DOHH2 (cell line): ENCODE measurements around the gene CXXC5.

Source experiments
- H3F3A ChIP-seq: fragments of 200-600 bp; sonication (generic), shearing (Covaris generic); 2 replicates; pipeline ENCODE4 v1.6.0; 2016; ENCODE audit warnings: antibody characterized with exemption, mild to moderate bottlenecking; ENCODE audit not compliant: control insufficient read depth, insufficient read depth
- H3K27ac ChIP-seq: fragments of 200-600 bp; sonication (generic); 2 replicates; pipeline ENCODE4 v1.5.1; 2014; ENCODE audit warnings: low read depth, mild to moderate bottlenecking, low read length, moderate library complexity
- H3K27me3 ChIP-seq: fragments of 200-600 bp; sonication (generic); 2 replicates; pipeline ENCODE4 v1.6.1; 2014; ENCODE audit warnings: mild to moderate bottlenecking, low read length, mixed read lengths; ENCODE audit not compliant: control insufficient read depth
- H3K36me3 ChIP-seq: fragments of 200-600 bp; sonication (generic); 2 replicates; pipeline ENCODE4 v1.6.1; 2014; ENCODE audit warnings: mild to moderate bottlenecking, low read length, moderate library complexity, mixed read lengths; ENCODE audit not compliant: control insufficient read depth
- H3K4me1 ChIP-seq: fragments of 200-600 bp; sonication (generic); 2 replicates; pipeline ENCODE4 v1.6.1; 2014; ENCODE audit warnings: mild to moderate bottlenecking, low read length, mixed read lengths; ENCODE audit not compliant: control insufficient read depth
- H3K4me2 ChIP-seq: fragments of 200-600 bp; sonication (generic); 2 replicates; pipeline ENCODE4 v1.6.0; 2014; ENCODE audit warnings: mild to moderate bottlenecking, low read length, moderate library complexity
- H3K4me3 ChIP-seq: fragments of 200-600 bp; sonication (generic); 2 replicates; pipeline ENCODE4 v1.5.1; 2014; ENCODE audit warnings: mild to moderate bottlenecking, low read length, mixed read lengths
- H3K79me2 ChIP-seq: fragments of 200-600 bp; sonication (generic); 2 replicates; pipeline ENCODE4 v1.6.1; 2014; ENCODE audit warnings: mild to moderate bottlenecking, low read length, mixed read lengths; ENCODE audit not compliant: control insufficient read depth
- H3K9me2 ChIP-seq: fragments of 200-600 bp; sonication (generic); replicated peaks from 2 replicates; pipeline ENCODE4 v1.6.1; 2014; ENCODE audit warnings: mild to moderate bottlenecking, low read length, mixed read lengths; ENCODE audit not compliant: control insufficient read depth
- H3K9me3 ChIP-seq: fragments of 200-600 bp; sonication (generic); 2 replicates; pipeline ENCODE4 v1.6.1; 2014; ENCODE audit warnings: antibody characterized with exemption, low read length, mixed read lengths; ENCODE audit not compliant: control insufficient read depth, insufficient read depth
- H4K20me1 ChIP-seq: fragments of 200-600 bp; sonication (generic); 2 replicates; pipeline ENCODE4 v1.6.0; 2014; ENCODE audit warnings: low read depth, mild to moderate bottlenecking, antibody characterized with exemption, low read length, moderate library complexity; ENCODE audit not compliant: control insufficient read depth, insufficient read depth
- CTCF ChIP-seq: fragments of 200-600 bp; sonication (generic); IDR thresholded peaks from one replicate; pipeline ENCODE4 v1.5.1; 2014; ENCODE audit warnings: antibody characterized with exemption, mild to moderate bottlenecking, low read depth, low read length; ENCODE audit not compliant: poor library complexity, severe bottlenecking
- EZH2phosphoT487 ChIP-seq: fragments of 200-600 bp; sonication (generic); IDR thresholded peaks from 2 replicates; pipeline ENCODE4 v1.6.1; 2017; ENCODE audit warnings: borderline replicate concordance, mild to moderate bottlenecking, antibody characterized with exemption, low read length, moderate library complexity, mixed read lengths

Gene CXXC5

GRCh38 chr5:139701056-139701741, 53.0 kb downstream of the CXXC5 start:
- H3K4me1 ChIP-seq, result peaks cover 52% of the 10 kb centered on the region
- no peaks in the 10 kb centered on the region for H3K9me2 ChIP-seq
- no peaks in the 10 kb centered on the region for H3K79me2 ChIP-seq
- no peak overlapping the region for H3K27ac ChIP-seq
- peak overlapping the region; percentile 33 for H3K4me3 ChIP-seq
- no peaks in the 10 kb centered on the region for H3F3A ChIP-seq
- H3K27me3 ChIP-seq, result peaks cover 28% of the 10 kb centered on the region
- peaks cover 2% of the 10 kb centered on the region; the same call in 1 of the 2 replicates for H4K20me1 ChIP-seq
- H3K4me2 ChIP-seq, result peak overlapping the region; percentile 64
- no peaks in the 10 kb centered on the region for H3K9me3 ChIP-seq
- no peaks in the 10 kb centered on the region for H3K36me3 ChIP-seq
- TF ChIP-seq EZH2phosphoT487 (no peak), CTCF (no peak)

GRCh38 chr5:139702548-139702947, 54.4 kb downstream of the CXXC5 start:
- TF ChIP-seq EZH2phosphoT487 (no peak), CTCF (no peak)
- H3K9me3 ChIP-seq, result no peaks in the 10 kb centered on the region
- no peak overlapping the region for H3K27ac ChIP-seq
- no peak overlapping the region for H3K4me2 ChIP-seq
- peaks cover 2% of the 10 kb centered on the region; the same call in 1 of the 2 replicates for H4K20me1 ChIP-seq
- no peaks in the 10 kb centered on the region for H3K9me2 ChIP-seq
- no peaks in the 10 kb centered on the region for H3K79me2 ChIP-seq
- H3K36me3 ChIP-seq, result no peaks in the 10 kb centered on the region
- H3K4me3 ChIP-seq, result no peak overlapping the region
- no peaks in the 10 kb centered on the region for H3F3A ChIP-seq
- H3K27me3 ChIP-seq, result peaks cover 14% of the 10 kb centered on the region
- peaks cover 51% of the 10 kb centered on the region for H3K4me1 ChIP-seq

DNA sequence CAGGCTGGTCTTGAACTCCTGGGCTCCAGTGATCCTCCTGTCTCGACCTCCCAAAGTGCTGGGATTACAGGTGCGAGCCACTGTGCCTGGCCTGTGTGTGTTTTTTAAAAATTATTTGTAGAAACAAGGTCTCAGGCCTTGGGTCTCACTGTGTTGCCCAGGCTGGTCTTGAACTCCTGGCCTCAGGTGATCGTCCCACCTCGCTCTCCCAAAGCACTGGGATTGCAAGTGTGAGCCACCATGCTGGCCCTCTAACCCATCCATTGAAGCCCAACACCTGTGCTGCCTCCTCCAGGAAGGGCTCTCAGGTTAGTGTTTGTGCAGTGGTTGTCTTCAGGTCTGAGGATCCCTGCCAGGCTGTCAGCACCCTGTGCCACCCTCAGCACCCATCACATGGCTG, 56.6 kb downstream of the CXXC5 start:
- peaks cover 8% of the 10 kb centered on the region for H3F3A ChIP-seq
- H4K20me1 ChIP-seq, result no peaks in the 10 kb centered on the region
- H3K27ac ChIP-seq, result no peak overlapping the region
- no peaks in the 10 kb centered on the region for H3K9me2 ChIP-seq
- no peak for TF ChIP-seq EZH2phosphoT487
- no peak for TF ChIP-seq CTCF
- no peak overlapping the region for H3K4me3 ChIP-seq
- no peaks in the 10 kb centered on the region for H3K9me3 ChIP-seq
- peaks cover 56% of the 10 kb centered on the region for H3K4me1 ChIP-seq
- 0 out of 2 replicates have a peak, but pooled peaks cover 4% of the 10 kb centered on the region for H3K27me3 ChIP-seq
- no peaks in the 10 kb centered on the region for H3K36me3 ChIP-seq
- no peak overlapping the region for H3K4me2 ChIP-seq
- no peaks in the 10 kb centered on the region for H3K79me2 ChIP-seq
